K562 (cell line): Measurements from ENCODE around the gene MTERF2. TPM values are rescaled to one million over a fixed set of nuclear protein-coding genes. Genes with fewer than 3 reads are reported as not detected.

ENCODE experiments used
- ATAC-seq: fragments of 200-7000 bp; cut with Tn5 transposase; 3 replicates; pipeline ENCODE4 v1.9.1; 2020; ENCODE audit warnings: moderate library complexity
- BruUV-seq: library from RNA; stranded (reverse); fragments of 400-500 nt; replicated peaks from 2 replicates; lab custom pipeline; 2021; lab: Mats Ljungman, UMichigan
- CTCF ChIA-PET: fragments of 300-600 bp; formaldehyde crosslinking; extraction: SDS; loops from one replicate; lab custom pipeline; 2021; ENCODE audit warnings: low intra/inter-chr PET ratio; lab: Yijun Ruan, JAX
- POLR2A ChIA-PET: fragments of 300-600, 350-650 bp; sonication (Branson Sonifier 250); formaldehyde crosslinking; extraction: SDS; loops from one replicate; lab custom pipeline; 2021; ENCODE audit warnings: antibody characterized with exemption, inconsistent platforms; lab: Yijun Ruan, JAX
- DNase-seq, 4 experiments: peaks; one replicate each; pipeline versions ENCODE4 v3.0.0 to v3.0.0-alpha.2; 2011 to 2018; ENCODE audit warnings: low spot score in 3 of 4, mixed read lengths in 3 of 4; ENCODE audit errors: extremely low read depth in 1 of 4
- FAIRE-seq: peaks from 2 replicates; lab custom pipeline; 2011; peaks lifted over from hg19 to GRCh38; lab: Jason Lieb, UNC
- H2AFZ ChIP-seq: 2 replicates; pipeline ENCODE4 v1.6.0; 2011; ENCODE audit warnings: low read depth, low read length, control low read depth, inconsistent platforms
- H3K27ac ChIP-seq: fragments of 200-600 bp; 3 replicates; pipeline ENCODE4 v1.8.0; 2011; ENCODE audit warnings: low read depth, mild to moderate bottlenecking, control low read depth, inconsistent platforms, low read length, moderate library complexity, mixed read lengths; ENCODE audit errors: extremely low read depth
- H3K27me3 ChIP-seq, 2 experiments: fragments of 300-600 bp in 1 of 2; 2 replicates in 1 of 2; 3 replicates in 1 of 2; pipeline versions ENCODE4 v1.6.0 to v1.8.0; 2011; ENCODE audit warnings: inconsistent platforms in 2 of 2, low read length in 2 of 2, mild to moderate bottlenecking in 1 of 2, mixed read lengths in 1 of 2, moderate library complexity in 1 of 2; ENCODE audit not compliant: control insufficient read depth in 2 of 2, insufficient read depth in 2 of 2
- H3K36me3 ChIP-seq: fragments of 300-600 bp; 3 replicates; pipeline ENCODE4 v1.8.0; 2011; ENCODE audit warnings: mild to moderate bottlenecking, low read length, inconsistent platforms; ENCODE audit not compliant: control insufficient read depth, insufficient read depth
- H3K4me1 ChIP-seq, 2 experiments: fragments of 200-600 bp in 1 of 2; replicated peaks in 1 of 2; 2 replicates in 1 of 2; 3 replicates in 1 of 2; pipeline versions ENCODE4 v1.5.1 to v1.8.0; 2011; ENCODE audit warnings: inconsistent platforms in 2 of 2, low read length in 2 of 2, mild to moderate bottlenecking in 1 of 2, mixed read lengths in 1 of 2, moderate library complexity in 1 of 2; ENCODE audit not compliant: control insufficient read depth in 2 of 2, insufficient read depth in 2 of 2
- H3K4me2 ChIP-seq: 2 replicates; pipeline ENCODE4 v1.6.1; 2011; ENCODE audit warnings: low read length, control low read depth, inconsistent platforms, mixed read lengths; ENCODE audit not compliant: insufficient read depth
- H3K4me3 ChIP-seq: fragments of 200-600 bp; sonication (generic), shearing (Covaris generic); 2 replicates; pipeline ENCODE4 v1.5.1; 2016; ENCODE audit warnings: control low read depth, inconsistent platforms
- H3K79me2 ChIP-seq: fragments of 200-600 bp; 3 replicates; pipeline ENCODE4 v1.8.0; 2011; ENCODE audit warnings: low read length, inconsistent platforms; ENCODE audit not compliant: control insufficient read depth, insufficient read depth
- H3K9ac ChIP-seq, 2 experiments: 2 replicates each; pipeline versions ENCODE4 v1.6.0 to v1.6.1; 2011; ENCODE audit warnings: low read depth in 2 of 2, low read length in 2 of 2, control low read depth in 1 of 2, inconsistent platforms in 1 of 2, mild to moderate bottlenecking in 1 of 2, mixed read lengths in 1 of 2; ENCODE audit not compliant: insufficient read depth in 1 of 2
- H3K9me1 ChIP-seq: one replicate; pipeline ENCODE4 v1.6.0; 2011; ENCODE audit warnings: inconsistent platforms, mild to moderate bottlenecking, low read length, moderate library complexity; ENCODE audit not compliant: control insufficient read depth, insufficient read depth
- H3K9me3 ChIP-seq: replicated peaks from 2 replicates; pipeline ENCODE4 v1.5.1; 2011; ENCODE audit warnings: low read depth, low read length, inconsistent platforms; ENCODE audit not compliant: control insufficient read depth, insufficient read depth
- H4K20me1 ChIP-seq: replicated peaks from 2 replicates; pipeline ENCODE4 v1.6.1; 2011; ENCODE audit warnings: low read length, inconsistent platforms, mixed read lengths; ENCODE audit not compliant: control insufficient read depth, insufficient read depth
- BHLHE40 ChIP-seq: IDR thresholded peaks from 2 replicates; pipeline ENCODE4 v1.6.1; 2011; ENCODE audit warnings: low read length, improper control_type of control experiment
- BRF2 ChIP-seq: IDR thresholded peaks from 3 replicates; pipeline ENCODE4 v1.6.1; 2011; ENCODE audit warnings: borderline replicate concordance, mild to moderate bottlenecking; ENCODE audit not compliant: insufficient read length, insufficient read depth
- CEBPB ChIP-seq: fragments of 450-650 bp; IDR thresholded peaks from 2 replicates; pipeline ENCODE4 v1.6.1; 2016; ENCODE audit warnings: missing genetic modification characterization, missing compliant biosample characterization
- ETV5 ChIP-seq: sonication (generic); formaldehyde crosslinking; IDR thresholded peaks from 2 replicates; pipeline ENCODE4 v1.4.0; 2020; ENCODE audit warnings: low read depth, mild to moderate bottlenecking, missing genetic modification reagents
- GATAD2A ChIP-seq: fragments of 450-650 bp; IDR thresholded peaks from 2 replicates; pipeline ENCODE4 v1.6.1; 2017
- KLF1 ChIP-seq: fragments of 450-650 bp; IDR thresholded peaks from 2 replicates; pipeline ENCODE4 v1.6.1; 2016; ENCODE audit warnings: missing genetic modification characterization, missing compliant biosample characterization
- MED1 ChIP-seq: sonication (generic); formaldehyde crosslinking; IDR thresholded peaks from 2 replicates; pipeline ENCODE4 v1.8.1; 2023; ENCODE audit warnings: missing genetic modification reagents, borderline replicate concordance
- NCOR1 ChIP-seq: fragments of 450-650 bp; IDR thresholded peaks from 2 replicates; pipeline ENCODE4 v1.6.1; 2016; ENCODE audit warnings: mild to moderate bottlenecking, moderate library complexity
- NFYB ChIP-seq: IDR thresholded peaks from 2 replicates; pipeline ENCODE4 v1.6.1; 2011; ENCODE audit warnings: mild to moderate bottlenecking, moderate library complexity; ENCODE audit not compliant: insufficient read length; ENCODE audit errors: extremely low read depth
- NR2C2 ChIP-seq, 2 experiments: fragments of 200-800 bp in 1 of 2; sonication (Bioruptor generic) in 1 of 2; sonication (generic) in 1 of 2; formaldehyde crosslinking in 1 of 2; IDR thresholded peaks; 2 replicates each; pipeline versions ENCODE4 v1.6.1 to v1.8.0; 2016 to 2022; ENCODE audit warnings: mild to moderate bottlenecking in 1 of 2, missing compliant biosample characterization in 1 of 2, missing genetic modification characterization in 1 of 2, missing genetic modification reagents in 1 of 2
- PHF8 ChIP-seq: fragments of 200-600 bp; sonication (generic); IDR thresholded peaks from 2 replicates; pipeline ENCODE4 v1.6.1; 2012; ENCODE audit warnings: mixed run types, mild to moderate bottlenecking, inconsistent platforms, low read length, moderate library complexity, borderline replicate concordance
- TFAM ChIP-seq: fragments of 250-450 bp; sonication (Bioruptor Pico); conservative IDR thresholded peaks from 2 replicates; pipeline ENCODE4 v1.5.0; 2021; ENCODE audit warnings: mild to moderate bottlenecking, moderate library complexity
- XRCC3 ChIP-seq: fragments of 450-650 bp; IDR thresholded peaks from 2 replicates; pipeline ENCODE4 v1.6.1; 2017; ENCODE audit warnings: mild to moderate bottlenecking, moderate library complexity
- ZNF23 ChIP-seq: fragments of 250-450 bp; sonication (Bioruptor Pico); IDR thresholded peaks from 2 replicates; pipeline ENCODE4 v1.4.0; 2020; ENCODE audit warnings: mild to moderate bottlenecking
- ZNF511 ChIP-seq: sonication (generic); formaldehyde crosslinking; IDR thresholded peaks from 2 replicates; pipeline ENCODE4 v1.8.0; 2022; ENCODE audit warnings: mild to moderate bottlenecking, missing genetic modification reagents
- ZNF780A ChIP-seq: fragments of 250-450 bp; sonication (Bioruptor Pico); IDR thresholded peaks from 2 replicates; pipeline ENCODE4 v1.5.0; 2021; ENCODE audit warnings: mild to moderate bottlenecking
- WGBS: fragments of 100-300 bp; shearing (Covaris generic); methylation state at CpG from one replicate; pipeline ENCODE4 v1.1.6; 2016; ENCODE audit warnings: low coverage, mixed read lengths; ENCODE audit not compliant: insufficient coverage; ENCODE audit errors: missing lambda C conversion rate; 5-methylcytosine and 5-hydroxymethylcytosine counted together
- in situ Hi-C: fragments of 300-500 bp; cut with MboI; formaldehyde crosslinking; loops from 4 replicates; pipeline ENCODE4 v1.15.0; 2018; ENCODE audit warnings: inconsistent platforms, mixed read lengths
- intact Hi-C: fragments of 100-400 bp; cut with micrococcal nuclease; formaldehyde crosslinking; loops from 2 replicates; pipeline ENCODE4 v1.14.2; 2022
- polyA plus RNA-seq, 8 experiments: library from polyadenylated mRNA; depleted of rRNA in 4 of 8; stranded (reverse) in 5 of 8; unstranded in 3 of 8; fragments of >200 nt; fragmentation: Nextera tagmentation in 2 of 8; fragmentation: Illumina TruSeq in 1 of 8; extraction: Ambion mirVana in 2 of 8; extraction: Trizol in 1 of 8; gene quantifications; 2 replicates each; pipeline versions ENCODE4 v1.2.1 to v1.2.3, GENCODE V29; 2011 to 2014; ENCODE audit warnings: inconsistent platforms in 1 of 8, missing spikeins in 1 of 8
- total RNA-seq, 7 experiments: library from RNA; depleted of rRNA in 6 of 7; stranded (reverse); fragments of >200 nt in 6 of 7; fragmentation: Illumina TruSeq in 2 of 7; extraction: Trizol in 2 of 7; gene quantifications; 2 replicates each; pipeline versions ENCODE4 v1.2.1 to v1.2.3, GENCODE V29; 2011 to 2021; ENCODE audit warnings: low replicate concordance in 1 of 7

MTERF2 gene
- total and polyA plus RNA-seq, 9 of the 15 experiments (the other 6 are each of a cell fraction or from before 2014, with no cell fraction given): 10.0 to 63.2 (median 33.2) TPM

GRCh38 chr12:107031061-107031460 is 44.1 kb upstream of the MTERF2 start:
- Histone ChIP-seq H3K27me3 (no peaks in the 10 kb centered on the region), H3K36me3 (no peaks in the 10 kb centered on the region; the same call in 2 of the 3 replicates), H3K27ac (no peak overlapping the region), H3K4me1 (peaks cover 0 to 6% of the 10 kb centered on the region in 2 experiments; a peak in 2 of 5 replicates), H3K9me3 (no peaks in the 10 kb centered on the region), H3K4me2 (no peak overlapping the region), H4K20me1 (no peaks in the 10 kb centered on the region), H3K9me1 (no peaks in the 10 kb centered on the region), H3K4me3 (no peak overlapping the region), H3K9ac (no peak overlapping the region), H2AFZ (no peak overlapping the region), H3K79me2 (peaks cover 12% of the 10 kb centered on the region; the same call in 2 of the 3 replicates)
- DNase-seq: no peak
- CTCF ChIA-PET: interaction anchor here (1.0 kb wide), 1 partner anchor 33 kb away, joined by 6 read pairs; no protein-coding TSS in a partner anchor
- in situ Hi-C loops: no loop called here
- intact Hi-C loops: no loop called here
- BruUV-seq: no TSS peak
- WGBS: 23% methylated on average over 2 of the region's 2 CpGs
- no peak for TF ChIP-seq PHF8
- TF ChIP-seq KLF1 (tag): no peak
- no peak for TF ChIP-seq BHLHE40
- no peak for TF ChIP-seq NCOR1
- TF ChIP-seq ZNF780A (CRISPR knock-in tag): no peak
- peak; percentile 49; the same call in 1 of the 3 replicates for ATAC-seq
- POLR2A ChIA-PET: interaction anchor here (0.6 to 1.8 kb wide), 4 partner anchors 9 to 79 kb away, joined by 3 to 6 read pairs (median 4); no protein-coding TSS in a partner anchor
- FAIRE-seq: peak; percentile 29

- no peak for FAIRE-seq
- H4K20me1 ChIP-seq: no peaks in the 10 kb centered on the region
- intact Hi-C loops (no loop called here), in situ Hi-C loops (no loop called here)
- ChIA-PET CTCF (no interaction called here), POLR2A (no interaction called here)
- no peak overlapping the region for H2AFZ ChIP-seq
- H3K4me2 ChIP-seq: no peak overlapping the region
- H3K9me3 ChIP-seq: no peaks in the 10 kb centered on the region
- no peaks in the 10 kb centered on the region for H3K36me3 ChIP-seq
- H3K9me1 ChIP-seq: no peaks in the 10 kb centered on the region
- H3K4me1 ChIP-seq: peaks cover 0 to 6% of the 10 kb centered on the region in 2 experiments; a peak in 2 of 5 replicates
- no peak overlapping the region for H3K9ac ChIP-seq
- H3K4me3 ChIP-seq: no peak overlapping the region
- ATAC-seq: no peak
- no peak for DNase-seq
- peaks cover 12% of the 10 kb centered on the region; the same call in 2 of the 3 replicates for H3K79me2 ChIP-seq
- H3K27me3 ChIP-seq: no peaks in the 10 kb centered on the region
- BruUV-seq: no TSS peak
- WGBS: 66% methylated on average over 7 of the region's 7 CpGs
- H3K27ac ChIP-seq: no peak overlapping the region
- TF ChIP-seq ZNF511: no peak
- TF ChIP-seq BRF2: no peak
- no peak for TF ChIP-seq TFAM (CRISPR knock-in tag)
- no peak for TF ChIP-seq XRCC3
- TF ChIP-seq MED1 (CRISPR knock-in tag): no peak
- TF ChIP-seq GATAD2A: no peak
- no peak for TF ChIP-seq ZNF23 (CRISPR knock-in tag)
- TF ChIP-seq NR2C2 (CRISPR knock-in tag; IDR thresholded peaks at IDR 0.05): no peak
- TF ChIP-seq NR2C2 (tag; IDR thresholded peaks at IDR 0.05): no peak
- no peak for TF ChIP-seq NFYB
- TF ChIP-seq CEBPB (tag): no peak
- no peak for TF ChIP-seq ETV5 (CRISPR knock-in tag)
Observed at GRCh38 chr12:107029081-107029480, 42.1 kb upstream of the MTERF2 start.
